H9 (cell line): ENCODE measurements around the gene PLA2G4E. TPM values are rescaled to one million over a fixed set of nuclear protein-coding genes. Genes with fewer than 3 reads are reported as not detected.

Source experiments
- DNase-seq: peaks from one replicate; pipeline ENCODE4 v3.0.0-alpha.2; 2017
- H2AFZ ChIP-seq: one replicate; pipeline ENCODE4 v1.6.1; 2013; ENCODE audit warnings: mild to moderate bottlenecking, low read length, control low read depth, moderate library complexity
- H2AK5ac ChIP-seq: 2 replicates; pipeline ENCODE4 v1.6.1; 2013; ENCODE audit warnings: low read length, control low read depth, mixed read lengths; ENCODE audit not compliant: insufficient read length
- H2BK120ac ChIP-seq: one replicate; pipeline ENCODE4 v1.6.1; 2013; ENCODE audit warnings: low read depth, mild to moderate bottlenecking, low read length, control low read depth, inconsistent platforms; ENCODE audit not compliant: poor library complexity, severe bottlenecking
- H2BK12ac ChIP-seq: 2 replicates; pipeline ENCODE4 v1.6.1; 2013; ENCODE audit warnings: low read length, control low read depth, mixed read lengths, low read depth; ENCODE audit not compliant: insufficient read length
- H2BK15ac ChIP-seq: 2 replicates; pipeline ENCODE4 v1.6.1; 2013; ENCODE audit warnings: low read depth, low read length, control low read depth
- H2BK20ac ChIP-seq: one replicate; pipeline ENCODE4 v1.6.1; 2013; ENCODE audit warnings: low read depth, mild to moderate bottlenecking, low read length, control low read depth, inconsistent platforms; ENCODE audit not compliant: poor library complexity, severe bottlenecking
- H2BK5ac ChIP-seq: 2 replicates; pipeline ENCODE4 v1.6.1; 2013; ENCODE audit warnings: low read length, control low read depth, mixed read lengths; ENCODE audit not compliant: insufficient read length
- H3K14ac ChIP-seq: 2 replicates; pipeline ENCODE4 v1.6.1; 2013; ENCODE audit warnings: low read length, control low read depth; ENCODE audit not compliant: insufficient read depth
- H3K18ac ChIP-seq: 2 replicates; pipeline ENCODE4 v1.6.1; 2013; ENCODE audit warnings: low read depth, mild to moderate bottlenecking, mixed read lengths, low read length, control low read depth; ENCODE audit not compliant: insufficient read length
- H3K23ac ChIP-seq: 2 replicates; pipeline ENCODE4 v1.6.1; 2013; ENCODE audit warnings: low read length, control low read depth, mixed read lengths, low read depth; ENCODE audit not compliant: insufficient read length
- H3K23me2 ChIP-seq: 2 replicates; pipeline ENCODE4 v1.6.1; 2013; ENCODE audit warnings: low read depth, mild to moderate bottlenecking, mixed read lengths, low read length, control low read depth; ENCODE audit not compliant: insufficient read length, poor library complexity, severe bottlenecking
- H3K27ac ChIP-seq: 2 replicates; pipeline ENCODE4 v1.5.1; 2013; ENCODE audit warnings: low read length, control low read depth, mixed read lengths, low read depth; ENCODE audit not compliant: insufficient read length
- H3K27me3 ChIP-seq: 2 replicates; pipeline ENCODE4 v1.6.1; 2013; ENCODE audit warnings: low read length, control low read depth, inconsistent platforms; ENCODE audit not compliant: insufficient read depth
- H3K4ac ChIP-seq: 2 replicates; pipeline ENCODE4 v1.6.1; 2013; ENCODE audit warnings: low read depth, mild to moderate bottlenecking, control low read depth, inconsistent platforms, low read length, moderate library complexity
- H3K4me1 ChIP-seq: 2 replicates; pipeline ENCODE4 v1.6.1; 2013; ENCODE audit warnings: low read length, control low read depth, inconsistent platforms; ENCODE audit not compliant: insufficient read depth
- H3K4me2 ChIP-seq: 2 replicates; pipeline ENCODE4 v1.6.1; 2013; ENCODE audit warnings: low read length, control low read depth, mixed read lengths; ENCODE audit not compliant: insufficient read length, insufficient read depth
- H3K56ac ChIP-seq: 2 replicates; pipeline ENCODE4 v1.6.1; 2013; ENCODE audit warnings: low read depth, mild to moderate bottlenecking, mixed read lengths, low read length, control low read depth; ENCODE audit not compliant: insufficient read length
- H3K79me1 ChIP-seq: 2 replicates; pipeline ENCODE4 v1.6.1; 2013; ENCODE audit warnings: low read depth, mild to moderate bottlenecking, moderate library complexity, low read length, control low read depth, inconsistent platforms; ENCODE audit not compliant: insufficient read depth, poor library complexity, severe bottlenecking
- H3K79me2 ChIP-seq: 2 replicates; pipeline ENCODE4 v1.6.1; 2013; ENCODE audit warnings: low read length, control low read depth, inconsistent platforms; ENCODE audit not compliant: insufficient read depth
- H3K9ac ChIP-seq: 2 replicates; pipeline ENCODE4 v1.6.1; 2013; ENCODE audit warnings: low read length, control low read depth, mixed read lengths; ENCODE audit not compliant: insufficient read length; ENCODE audit errors: extremely low read depth
- H3K9me3 ChIP-seq: one replicate; pipeline ENCODE4 v1.6.1; 2013; ENCODE audit warnings: low read depth, low read length, inconsistent platforms; ENCODE audit not compliant: control insufficient read depth
- H3T11ph ChIP-seq: one replicate; pipeline ENCODE4 v1.6.1; 2013; ENCODE audit warnings: mild to moderate bottlenecking, low read length, control low read depth, inconsistent platforms
- H4K20me1 ChIP-seq: one replicate; pipeline ENCODE4 v1.6.1; 2013; ENCODE audit not compliant: control insufficient read depth, insufficient read length, insufficient read depth
- H4K5ac ChIP-seq: 2 replicates; pipeline ENCODE4 v1.6.1; 2013; ENCODE audit warnings: low read depth, mild to moderate bottlenecking, mixed read lengths, low read length, control low read depth; ENCODE audit not compliant: insufficient read length
- H4K8ac ChIP-seq: replicated peaks from 2 replicates; pipeline ENCODE4 v1.6.1; 2013; ENCODE audit warnings: low read length, control low read depth, mixed read lengths, low read depth; ENCODE audit not compliant: insufficient read length
- H4K91ac ChIP-seq: 2 replicates; pipeline ENCODE4 v1.6.1; 2013; ENCODE audit warnings: low read depth, mild to moderate bottlenecking, moderate library complexity, mixed read lengths, low read length, control low read depth; ENCODE audit not compliant: insufficient read length
- H3K27ac Mint-ChIP-seq, 3 experiments: 2 replicates in 2 of 3; 3 replicates in 1 of 3; pipeline ENCODE4 v1.8.0; 2020 to 2021; ENCODE audit warnings: mixed read lengths in 3 of 3, mild to moderate bottlenecking in 1 of 3, moderate library complexity in 1 of 3
- H3K27me3 Mint-ChIP-seq: 2 replicates; pipeline ENCODE4 v1.8.0; 2021; ENCODE audit warnings: low read depth, mild to moderate bottlenecking, moderate library complexity, mixed read lengths
- H3K36me3 Mint-ChIP-seq, 3 experiments: 2 replicates in 2 of 3; 3 replicates in 1 of 3; pipeline ENCODE4 v1.8.0; 2020 to 2021; ENCODE audit warnings: low read depth in 3 of 3, mixed read lengths in 3 of 3; ENCODE audit not compliant: insufficient read depth in 1 of 3
- H3K4me1 Mint-ChIP-seq, 2 experiments: 2 replicates each; pipeline ENCODE4 v1.8.0; 2020; ENCODE audit warnings: mixed read lengths in 2 of 2
- H3K4me3 Mint-ChIP-seq, 2 experiments: 2 replicates in 1 of 2; 3 replicates in 1 of 2; pipeline ENCODE4 v1.8.0; 2020 to 2021; ENCODE audit warnings: mild to moderate bottlenecking in 2 of 2, mixed read lengths in 2 of 2, moderate library complexity in 1 of 2
- H3K9me3 Mint-ChIP-seq, 2 experiments: 2 replicates in 1 of 2; 3 replicates in 1 of 2; pipeline ENCODE4 v1.8.0; 2020; ENCODE audit warnings: mild to moderate bottlenecking in 2 of 2, mixed read lengths in 2 of 2, moderate library complexity in 1 of 2
- WGBS: extraction: QIAGEN DNeasy Blood & Tissue Kit; methylation state at CpG from one replicate; pipeline ENCODE4 v1.1.7; 2013; ENCODE audit warnings: missing lambda C conversion rate, low lambda C conversion rate, mixed read lengths; ENCODE audit not compliant: insufficient read length; ENCODE audit errors: extremely low coverage; 5-methylcytosine and 5-hydroxymethylcytosine counted together
- total RNA-seq: library from RNA; stranded (reverse); gene quantifications from 2 replicates; pipeline ENCODE4 v1.2.1, GENCODE V29; 2021
- TF ChIP-seq, protein P1 (sequence below): fragments of 200-600 bp; sonication (generic); conservative IDR thresholded peaks from 3 replicates; pipeline ENCODE4 v1.8.0; 2021; ENCODE audit warnings: antibody characterized with exemption, mild to moderate bottlenecking

Gene PLA2G4E
- total RNA-seq, 1 experiment from 2014 or later = not detected

DNA sequence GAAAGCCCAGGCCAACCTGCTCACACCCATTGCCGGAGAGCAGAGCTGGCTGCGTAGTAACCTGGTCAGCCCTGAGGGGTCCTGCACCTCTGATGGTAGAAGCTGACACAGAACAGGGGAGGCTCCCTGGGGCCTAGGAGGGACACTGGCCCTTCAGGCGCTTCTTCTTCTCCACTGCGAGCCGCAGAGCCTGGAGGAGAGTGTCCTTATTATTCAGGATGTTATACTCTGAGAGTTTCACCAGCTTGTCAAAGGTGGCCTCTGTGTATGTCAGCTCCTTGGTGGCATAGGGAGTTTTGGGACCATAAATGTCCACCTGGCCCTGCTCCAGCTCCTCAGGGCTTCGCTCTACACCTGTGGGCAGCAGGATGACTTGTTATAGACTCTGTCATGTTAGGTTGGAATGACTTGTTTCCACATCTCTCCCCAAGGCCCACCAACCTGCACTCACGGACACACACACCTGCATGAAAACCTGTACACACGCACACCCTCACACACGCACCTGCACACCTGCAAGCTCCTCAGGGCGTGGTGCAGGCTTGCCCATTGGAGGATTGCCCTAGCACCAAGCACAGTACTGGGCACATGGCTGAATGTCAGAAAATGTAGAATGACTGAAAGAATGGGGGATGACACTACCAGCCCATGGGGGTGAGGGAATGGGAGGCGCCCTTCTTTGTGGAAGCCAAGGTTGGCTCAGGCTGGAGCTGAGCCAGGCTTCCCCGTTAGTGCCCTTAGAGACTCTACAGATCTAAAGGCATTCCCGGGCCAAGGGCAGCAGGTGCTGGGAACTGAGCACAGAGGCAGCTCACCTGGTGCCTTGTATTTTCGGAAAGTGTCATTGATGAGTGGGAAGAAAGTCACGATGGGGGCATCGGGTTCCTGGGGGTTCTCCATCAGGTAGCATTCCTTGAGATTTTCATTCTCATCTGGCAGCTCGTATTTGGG, 36.9 kb downstream of the PLA2G4E start:
- DNase-seq = no peak
- Histone ChIP-seq H3K79me2 (no peaks in the 10 kb centered on the region), H2BK5ac (no peak overlapping the region), H2BK120ac (no peak overlapping the region), H3K4me1 (peaks cover 4% of the 10 kb centered on the region; the same call in 1 of the 2 replicates), H2BK15ac (no peak overlapping the region), H3K27me3 (no peaks in the 10 kb centered on the region), H4K20me1 (no peaks in the 10 kb centered on the region), H3K18ac (no peak overlapping the region), H3K9me3 (no peaks in the 10 kb centered on the region), H3K4ac (no peak overlapping the region), H3K56ac (no peak overlapping the region), H3K79me1 (no peaks in the 10 kb centered on the region), H2AFZ (no peak overlapping the region), H3K14ac (no peak overlapping the region), H3T11ph (no peak overlapping the region), H2AK5ac (no peak overlapping the region), H2BK12ac (no peak overlapping the region), H4K91ac (no peak overlapping the region), H4K8ac (no peak overlapping the region), H4K5ac (no peak overlapping the region), H3K4me2 (no peak overlapping the region), H2BK20ac (no peak overlapping the region), H3K9ac (no peak overlapping the region), H3K23ac (no peak overlapping the region), H3K23me2 (no peaks in the 10 kb centered on the region), H3K27ac (no peak overlapping the region)
- Mint-ChIP-seq H3K27me3 (no peaks in the 10 kb centered on the region; the same call in none of the 2 replicates), H3K9me3 (no peaks in the 10 kb centered on the region), H3K4me3 (no peak overlapping the region), H3K4me1 (peaks cover 17% of the 10 kb centered on the region in 2 experiments), H3K27ac (no peak overlapping the region; a peak in 2 of 7 replicates), H3K36me3 (no peaks in the 10 kb centered on the region; a peak in 1 of 7 replicates)
- TF ChIP-seq, protein P1, sequence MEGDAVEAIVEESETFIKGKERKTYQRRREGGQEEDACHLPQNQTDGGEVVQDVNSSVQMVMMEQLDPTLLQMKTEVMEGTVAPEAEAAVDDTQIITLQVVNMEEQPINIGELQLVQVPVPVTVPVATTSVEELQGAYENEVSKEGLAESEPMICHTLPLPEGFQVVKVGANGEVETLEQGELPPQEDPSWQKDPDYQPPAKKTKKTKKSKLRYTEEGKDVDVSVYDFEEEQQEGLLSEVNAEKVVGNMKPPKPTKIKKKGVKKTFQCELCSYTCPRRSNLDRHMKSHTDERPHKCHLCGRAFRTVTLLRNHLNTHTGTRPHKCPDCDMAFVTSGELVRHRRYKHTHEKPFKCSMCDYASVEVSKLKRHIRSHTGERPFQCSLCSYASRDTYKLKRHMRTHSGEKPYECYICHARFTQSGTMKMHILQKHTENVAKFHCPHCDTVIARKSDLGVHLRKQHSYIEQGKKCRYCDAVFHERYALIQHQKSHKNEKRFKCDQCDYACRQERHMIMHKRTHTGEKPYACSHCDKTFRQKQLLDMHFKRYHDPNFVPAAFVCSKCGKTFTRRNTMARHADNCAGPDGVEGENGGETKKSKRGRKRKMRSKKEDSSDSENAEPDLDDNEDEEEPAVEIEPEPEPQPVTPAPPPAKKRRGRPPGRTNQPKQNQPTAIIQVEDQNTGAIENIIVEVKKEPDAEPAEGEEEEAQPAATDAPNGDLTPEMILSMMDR = no peak
- no CpG with 5 or more reads among the region's 17 CpGs for WGBS
